ENCODE results near the gene CYB5R3.
"Not testable (repeated sequence)": the region's sequence is repeated elsewhere in the genome, so short reads cannot be mapped to it uniquely, and the experiment has no call there.

Gene CYB5R3

DNA sequence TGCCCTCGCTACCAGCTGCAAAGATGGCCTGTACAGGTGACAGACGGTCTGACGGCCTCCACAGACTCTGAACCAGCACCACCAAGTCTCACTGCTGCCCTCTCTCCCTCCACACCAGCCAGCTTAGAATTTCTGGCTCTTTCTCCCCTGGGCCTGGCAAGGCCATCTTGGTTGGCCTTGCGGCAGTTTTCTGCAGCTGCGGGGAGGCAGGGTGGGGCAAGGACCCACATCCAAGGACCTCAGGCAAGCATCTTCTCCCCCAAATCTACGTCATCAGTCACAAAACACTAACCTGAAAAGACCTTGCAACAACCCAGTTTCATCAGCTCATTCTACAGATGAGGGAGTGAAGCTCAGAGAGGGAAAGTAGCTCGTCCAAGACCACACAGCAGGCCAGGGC lies 22.8 kb downstream of the CYB5R3 start:
- DNase-seq (ENCODE audit: extremely low read depth in 1 of 2, low read depth in 1 of 2), result no peak

DNA sequence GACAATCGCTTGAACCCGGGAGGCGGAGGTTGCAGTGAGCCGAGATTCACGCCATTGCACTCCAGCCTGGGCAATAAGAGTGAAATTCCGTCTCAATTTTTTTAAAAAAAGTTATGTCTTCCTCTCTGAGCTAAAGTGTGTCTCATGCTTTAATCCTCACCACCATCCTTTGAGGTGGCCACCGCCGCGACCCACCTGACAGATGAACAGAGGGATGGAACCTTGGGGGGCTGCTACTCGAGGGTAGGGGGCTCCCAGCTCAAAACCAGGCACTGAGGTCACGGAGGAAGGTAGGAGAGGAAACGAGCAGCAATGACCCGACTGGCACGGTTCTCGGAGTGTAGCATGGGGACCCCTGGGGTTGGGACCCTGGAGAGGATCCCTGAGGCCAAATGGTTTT lies 23.8 kb downstream of the CYB5R3 start:
- no peak for DNase-seq (ENCODE audit: extremely low read depth in 1 of 2, low read depth in 1 of 2)

DNA sequence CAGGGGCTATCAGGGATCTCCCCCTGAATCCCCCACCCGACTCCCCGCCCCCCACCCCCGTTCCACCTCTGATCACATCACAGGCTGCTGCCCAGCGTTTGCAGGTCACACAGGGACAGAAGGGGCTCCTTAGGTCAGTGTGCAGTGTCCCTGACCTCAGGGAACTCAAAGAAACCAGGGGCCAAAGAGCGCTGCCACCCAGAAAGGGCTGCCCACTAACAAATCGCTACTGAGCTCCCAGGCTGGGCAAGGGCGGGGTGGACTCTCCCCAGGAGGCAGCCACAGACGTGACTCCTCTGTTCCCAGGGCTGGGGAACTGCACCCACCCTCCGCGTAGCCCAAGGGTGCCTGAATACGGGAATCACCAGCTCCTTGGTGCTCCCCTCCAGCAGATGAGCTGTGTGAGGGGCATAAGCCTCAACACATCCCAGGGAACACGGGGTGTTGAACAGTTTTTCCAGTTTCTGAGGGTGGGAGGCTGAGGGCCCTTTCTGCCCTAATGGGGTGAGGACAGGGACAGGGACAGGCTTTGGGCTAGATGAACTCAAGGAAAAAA lies 24.6 kb downstream of the CYB5R3 start:
- no peak for DNase-seq (ENCODE audit: extremely low read depth in 1 of 2, low read depth in 1 of 2)

DNA sequence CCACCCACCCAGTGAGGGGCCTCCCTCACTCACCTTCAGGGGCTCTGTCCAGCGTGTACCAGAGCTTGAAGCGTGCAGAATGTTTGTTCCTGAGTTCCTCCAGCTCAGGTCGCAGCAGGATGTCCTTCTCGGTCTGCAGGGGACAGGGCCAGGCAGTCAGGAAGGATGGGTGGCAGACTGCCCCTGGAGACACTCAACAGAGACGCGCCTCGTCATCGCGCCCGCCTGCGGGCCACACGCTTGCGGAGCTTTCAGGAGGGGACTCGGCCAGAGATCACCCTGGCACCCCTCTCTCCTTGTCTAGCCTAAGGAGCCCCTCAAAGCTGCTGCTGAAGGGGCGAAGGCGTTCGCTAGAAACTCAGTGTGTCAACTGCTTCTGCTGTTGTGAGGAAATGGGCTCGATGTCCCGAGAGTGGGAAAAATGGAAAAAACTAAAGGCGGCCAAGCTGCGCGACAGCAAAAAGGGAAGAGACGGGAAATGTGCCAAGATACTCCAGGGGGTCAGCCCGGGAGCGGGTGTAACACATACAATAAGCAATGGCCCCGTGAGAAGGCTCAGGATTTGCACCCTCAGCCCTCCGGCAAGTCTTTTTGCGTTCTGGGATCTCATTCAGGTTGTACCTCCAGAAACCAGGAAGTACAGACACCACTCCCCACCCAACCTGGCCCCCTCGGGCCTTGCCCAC lies 25.3 kb downstream of the CYB5R3 start:
- DNase-seq (ENCODE audit: extremely low read depth in 1 of 2, low read depth in 1 of 2), result no peak

DNA sequence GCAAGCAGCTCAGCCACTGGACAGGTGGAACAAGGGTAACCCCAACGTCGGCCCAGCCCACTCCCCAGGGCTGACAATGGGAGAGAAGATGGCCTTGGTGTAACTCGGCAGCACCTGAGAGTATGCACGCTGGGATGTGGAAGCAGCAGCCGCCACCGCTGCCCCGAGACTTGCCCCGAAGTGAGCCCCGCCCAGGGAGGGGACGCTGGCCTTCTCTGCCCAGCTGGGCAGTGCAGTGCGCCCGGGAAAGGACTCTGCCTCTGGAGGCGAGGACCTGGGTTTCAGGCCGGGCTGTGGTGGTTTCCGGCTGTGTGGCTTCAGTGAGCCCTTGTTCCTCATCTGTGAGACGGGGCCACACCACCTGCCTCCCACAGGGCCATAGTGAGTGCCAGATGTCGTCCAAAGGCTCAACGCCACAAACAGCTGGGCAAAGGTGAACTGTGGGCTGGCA lies 25.9 kb downstream of the CYB5R3 start:
- no peak for DNase-seq (ENCODE audit: extremely low read depth in 1 of 2, low read depth in 1 of 2)

DNA sequence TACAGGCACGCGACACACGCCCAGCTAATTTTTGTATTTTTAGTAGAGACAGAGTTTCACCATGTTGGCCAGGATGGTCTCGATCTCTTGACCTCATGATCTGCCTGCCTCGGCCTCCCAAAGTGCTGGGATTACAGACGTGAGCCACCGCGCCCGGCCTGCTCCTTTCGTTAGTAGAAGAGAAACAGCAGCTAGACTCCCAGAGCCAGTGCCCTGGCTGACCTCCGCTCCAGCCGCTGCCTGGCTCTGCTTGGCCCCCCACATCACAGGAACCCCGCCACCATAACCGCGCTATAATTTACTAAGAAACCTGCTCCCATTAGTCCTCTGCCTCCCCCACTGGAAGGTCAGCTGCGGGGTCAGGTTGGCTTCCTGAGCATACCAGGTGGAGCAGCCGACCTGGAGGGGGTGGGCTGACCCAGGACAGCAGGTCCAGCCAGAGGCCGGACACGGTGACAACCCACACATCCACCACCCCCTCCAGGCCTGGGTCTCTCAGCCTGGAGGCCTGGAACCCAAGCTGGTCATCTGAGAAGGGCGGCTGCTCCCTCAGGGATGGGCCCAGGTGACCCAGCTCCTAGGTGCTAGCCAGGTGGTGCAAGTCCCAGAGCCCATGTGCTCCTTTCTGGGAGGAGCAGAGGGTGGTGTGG lies 27.0 kb downstream of the CYB5R3 start:
- no peak for DNase-seq (ENCODE audit: extremely low read depth in 1 of 2, low read depth in 1 of 2)

DNA sequence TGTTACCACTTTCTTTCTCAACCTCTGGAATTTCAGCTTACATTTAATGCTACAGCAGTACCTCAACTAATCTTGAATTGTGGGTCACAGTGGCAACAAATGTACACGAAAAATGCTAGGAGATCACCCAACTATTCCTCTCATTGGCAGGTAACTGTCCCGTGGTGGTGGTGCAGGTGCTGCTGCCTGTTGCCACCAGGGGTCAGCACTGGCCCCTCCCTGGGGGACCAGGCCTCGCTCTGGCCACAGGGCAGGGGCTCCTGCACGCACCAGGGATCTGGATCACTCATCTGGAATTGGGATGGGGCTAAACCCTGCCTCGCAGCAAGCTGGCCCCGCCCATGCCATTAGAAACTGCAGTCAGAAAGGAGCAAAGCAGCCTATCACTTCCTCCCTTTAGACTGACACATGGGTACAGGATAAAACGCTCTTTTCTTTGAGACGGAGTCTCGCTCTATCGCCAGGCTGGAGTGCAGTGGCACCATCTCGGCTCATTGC lies 27.6 kb downstream of the CYB5R3 start:
- no peak for DNase-seq (ENCODE audit: extremely low read depth in 1 of 2, low read depth in 1 of 2)

DNA sequence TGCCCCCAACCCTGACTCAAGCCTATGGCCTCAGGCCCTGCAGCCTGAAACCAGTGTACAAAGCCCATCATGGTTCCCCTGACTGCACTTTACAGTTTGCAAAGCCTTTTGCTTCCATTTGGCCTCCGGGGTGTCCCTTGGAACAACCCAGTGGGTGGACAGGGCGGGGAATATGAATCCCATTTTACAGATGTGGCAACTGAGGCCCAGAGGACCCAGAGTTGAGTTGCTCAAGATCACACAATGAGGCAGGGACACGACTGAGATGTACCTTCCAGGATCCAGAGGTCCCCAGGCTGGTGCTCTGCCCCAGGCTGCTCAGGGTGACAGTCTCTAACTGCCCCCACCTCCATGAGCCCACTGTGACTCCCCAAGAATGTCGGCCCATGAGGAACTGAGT lies 29.1 kb downstream of the CYB5R3 start:
- DNase-seq (ENCODE audit: extremely low read depth in 1 of 2, low read depth in 1 of 2), result no peak

DNA sequence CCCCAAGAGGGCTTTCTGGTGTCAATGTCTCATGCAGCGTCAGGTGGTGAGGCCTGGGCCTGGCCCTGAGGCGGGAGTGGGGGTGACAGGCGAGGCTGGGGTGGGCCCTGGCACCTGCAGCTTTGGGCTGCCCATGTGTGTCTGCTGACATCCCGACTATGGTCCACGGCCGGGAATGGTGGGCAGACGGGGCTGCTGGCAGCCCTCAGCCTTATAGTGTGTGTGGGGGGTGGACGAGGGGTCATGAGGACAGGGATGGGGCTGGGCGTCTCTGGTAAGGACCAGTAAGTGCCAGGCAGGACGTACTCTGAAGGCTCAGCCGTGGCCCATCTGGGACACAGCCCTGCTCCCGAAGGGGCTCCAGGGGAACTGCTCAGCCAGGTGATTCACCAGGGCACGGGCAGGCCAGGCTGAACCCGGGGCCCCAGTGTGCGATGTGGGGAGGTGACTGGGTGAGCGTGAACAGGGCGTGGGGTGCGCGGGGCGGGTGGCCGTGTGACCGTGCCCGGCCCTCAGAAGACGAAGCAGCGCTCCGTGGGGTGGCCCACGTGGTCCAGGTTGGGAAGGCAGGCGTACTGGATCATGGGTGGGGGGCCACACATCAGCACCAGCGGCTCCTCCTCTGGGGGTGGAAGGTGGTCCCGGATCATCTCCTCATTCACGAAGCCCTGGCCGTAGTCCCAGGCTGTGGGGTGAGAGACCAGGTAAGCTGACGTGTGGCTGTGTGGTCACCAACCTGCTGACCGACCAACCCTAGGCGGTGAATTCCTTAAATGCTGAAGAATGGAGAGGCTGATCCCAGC lies 29.7 kb downstream of the CYB5R3 start:
- DNase-seq (ENCODE audit: extremely low read depth in 1 of 2, low read depth in 1 of 2), result no peak

DNA sequence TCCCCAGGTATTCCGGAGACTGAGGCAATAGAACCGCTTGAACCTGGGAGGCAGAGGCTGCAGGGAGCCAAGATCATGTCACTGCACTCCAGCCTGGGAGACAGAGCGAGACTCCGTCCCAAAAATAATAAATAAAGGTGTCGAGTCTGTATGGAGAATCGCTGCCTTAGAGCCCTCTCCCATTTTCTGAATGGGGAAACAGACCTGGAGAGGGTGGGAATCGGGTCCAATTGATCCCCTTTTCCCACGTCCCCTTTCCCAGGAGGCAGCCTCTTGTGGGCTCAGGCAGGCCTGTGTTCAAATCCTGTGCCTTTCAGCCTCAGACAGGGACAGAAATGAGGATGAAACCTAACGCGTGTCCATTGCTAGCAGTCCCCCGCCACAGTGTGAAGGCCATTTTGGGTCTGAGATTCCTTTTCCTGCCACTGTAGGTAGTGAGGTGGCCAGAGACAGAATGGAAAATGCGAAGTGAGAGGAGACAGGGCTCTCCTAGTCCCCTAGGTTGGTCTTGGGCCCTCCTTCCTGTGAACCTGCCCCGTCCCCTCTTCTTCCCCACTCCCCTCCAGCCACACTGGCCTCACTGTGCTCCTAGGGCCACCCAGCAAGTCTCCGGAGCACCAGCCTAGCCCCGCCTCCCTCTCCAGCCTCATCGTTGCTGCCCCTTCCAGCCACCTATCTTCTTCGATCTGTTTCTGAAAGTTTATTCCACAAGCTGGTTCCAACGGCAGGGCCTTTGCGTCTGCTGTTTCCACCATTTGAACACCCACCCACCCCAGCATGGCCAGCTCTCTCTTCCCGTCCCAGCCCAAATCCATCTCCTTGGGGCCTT lies 31.8 kb downstream of the CYB5R3 start:
- DNase-seq (ENCODE audit: extremely low read depth in 1 of 2, low read depth in 1 of 2), result no peak

DNA sequence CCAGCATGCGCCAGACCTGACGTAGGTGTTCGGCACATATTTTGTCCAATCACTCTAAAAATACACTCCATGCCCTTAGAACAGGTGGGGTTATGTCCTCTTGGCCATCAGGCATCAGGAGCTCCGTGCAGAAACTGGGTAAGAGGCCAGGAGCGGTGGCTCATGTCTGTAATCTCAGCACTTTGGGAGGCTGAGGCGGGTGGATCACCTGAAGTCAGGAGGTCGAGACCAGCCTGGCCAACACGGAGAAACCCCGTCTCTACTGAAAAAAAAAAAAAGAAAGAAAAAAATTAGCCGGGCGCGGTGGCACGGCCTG lies 33.4 kb downstream of the CYB5R3 start:
- not testable (repeated sequence) for DNase-seq (ENCODE audit: extremely low read depth in 1 of 2, low read depth in 1 of 2)

DNA sequence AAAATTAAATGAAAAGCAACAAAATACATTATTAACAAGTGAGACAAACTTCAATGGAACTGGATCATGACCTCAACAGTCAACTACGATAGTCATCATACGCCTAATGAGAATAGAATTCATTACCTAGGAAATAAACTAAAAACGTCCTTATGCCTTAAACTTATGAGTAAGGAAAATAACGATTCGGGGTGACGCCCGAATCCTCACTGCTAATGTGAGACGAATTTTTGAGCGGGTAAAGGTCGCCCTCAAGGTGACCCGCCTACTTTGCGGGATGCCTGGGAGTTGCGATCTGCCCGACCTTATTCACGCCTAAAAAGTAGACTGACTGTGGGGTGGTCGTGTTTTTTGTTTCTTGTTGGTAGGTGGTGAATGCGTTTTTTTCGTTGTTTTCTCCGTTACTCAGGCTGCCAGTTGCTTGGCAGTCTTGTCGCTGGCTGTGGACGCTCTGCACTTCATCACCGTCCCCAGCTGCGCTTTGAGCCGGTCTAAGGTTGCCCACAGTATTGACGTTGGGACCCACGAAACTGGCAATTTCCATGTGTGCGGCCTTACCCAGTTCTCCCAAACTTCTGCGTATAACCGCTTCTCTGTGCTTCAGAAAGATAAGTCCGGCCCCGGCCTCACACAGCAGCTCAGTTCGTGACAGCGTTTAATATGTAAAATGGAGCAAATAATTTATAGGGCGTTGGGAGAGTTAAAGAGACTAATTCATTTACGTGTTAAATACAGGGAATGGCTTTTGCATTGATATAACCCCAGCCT lies 33.9 kb downstream of the CYB5R3 start:
- peak; percentile 72 to 92 for DNase-seq (ENCODE audit: extremely low read depth in 1 of 2, low read depth in 1 of 2)

DNA sequence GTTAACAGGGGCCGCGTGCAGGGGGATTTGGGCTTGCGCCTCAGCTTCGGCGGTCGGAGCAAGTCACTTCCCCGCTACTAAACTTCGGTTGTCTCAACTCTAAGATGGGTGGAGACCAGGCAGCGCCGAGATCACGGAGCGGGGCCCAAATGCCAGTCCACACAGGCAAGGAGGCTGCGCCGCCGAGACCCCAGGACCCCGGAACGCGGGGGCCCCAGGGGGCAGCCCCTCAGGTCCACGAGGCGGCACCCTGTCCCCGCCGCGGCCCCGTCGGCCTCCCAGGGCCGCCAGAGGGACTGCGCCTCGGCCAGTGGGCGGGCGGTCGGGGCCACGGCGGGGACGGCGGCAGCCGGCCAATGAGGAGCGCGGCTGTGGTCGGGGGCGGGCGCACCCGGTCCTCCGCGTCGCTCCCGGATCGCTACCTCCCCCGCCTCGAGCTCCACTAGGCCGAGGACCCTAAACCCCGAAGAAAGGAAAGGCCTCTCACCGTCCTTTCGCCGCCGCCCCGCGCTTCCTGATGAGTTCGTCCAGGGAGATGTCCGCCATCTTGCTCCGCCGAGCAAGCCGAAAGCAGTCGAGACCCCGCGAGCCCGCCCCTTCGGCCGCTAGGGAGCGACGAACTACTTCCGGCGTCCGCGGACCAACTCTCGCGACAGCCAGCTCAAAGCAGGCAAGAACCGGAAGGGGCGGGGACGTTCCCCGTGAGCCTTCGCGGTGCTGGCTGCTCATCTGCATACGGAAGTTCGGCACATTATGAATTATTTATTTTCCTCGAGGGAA lies 34.7 kb downstream of the CYB5R3 start, which contains the start of gene POLDIP3:
TSS of gene POLDIP3 (minus strand) at position 572 of the 780 bp plus-strand sequence. CDS start at position 546, 26 bp downstream.
- DNase-seq (ENCODE audit: extremely low read depth in 1 of 2, low read depth in 1 of 2), result peak; percentile 98

DNA sequence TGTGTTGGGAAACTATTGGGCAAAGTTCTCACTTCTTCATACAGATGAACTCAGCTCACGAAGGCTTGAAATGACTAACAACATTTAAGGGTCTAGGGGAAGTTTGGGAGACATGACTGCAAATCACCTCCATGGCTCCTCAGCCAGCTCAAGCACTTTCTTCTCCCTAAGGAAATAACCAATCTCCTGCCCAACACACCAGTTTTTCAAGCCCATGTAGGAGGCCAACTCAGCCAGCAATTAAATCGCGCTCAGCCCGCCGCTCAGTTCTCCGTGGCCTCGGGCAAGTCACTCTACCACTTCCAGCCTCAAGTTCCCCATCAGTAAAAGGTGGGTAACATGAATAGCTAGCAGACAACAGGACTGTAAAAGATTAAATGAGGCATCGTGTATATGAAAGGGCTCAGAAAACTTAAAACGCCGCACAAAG lies 35.3 kb downstream of the CYB5R3 start:
- DNase-seq (ENCODE audit: extremely low read depth in 1 of 2, low read depth in 1 of 2), result no peak

DNA sequence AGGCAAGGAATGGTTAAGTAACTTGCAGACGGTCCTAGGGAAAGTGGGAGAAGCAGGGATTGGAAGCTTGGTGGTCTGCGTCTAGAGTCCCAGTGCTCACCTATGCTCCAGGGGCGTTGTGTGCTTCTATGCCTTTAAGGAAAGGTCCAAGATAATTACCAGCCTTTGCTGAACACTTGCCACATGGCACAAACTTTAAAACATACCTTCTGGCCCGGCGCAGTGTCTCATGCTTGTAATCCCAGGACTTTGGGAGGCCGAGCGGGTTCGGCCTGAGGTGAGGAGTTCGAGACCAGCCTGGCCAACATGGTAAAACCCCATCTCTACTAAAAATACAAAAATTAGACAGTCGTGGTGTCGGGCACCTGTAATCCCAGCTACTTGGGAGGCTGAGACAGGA lies 36.9 kb downstream of the CYB5R3 start:
- no peak for DNase-seq (ENCODE audit: extremely low read depth in 1 of 2, low read depth in 1 of 2)

DNA sequence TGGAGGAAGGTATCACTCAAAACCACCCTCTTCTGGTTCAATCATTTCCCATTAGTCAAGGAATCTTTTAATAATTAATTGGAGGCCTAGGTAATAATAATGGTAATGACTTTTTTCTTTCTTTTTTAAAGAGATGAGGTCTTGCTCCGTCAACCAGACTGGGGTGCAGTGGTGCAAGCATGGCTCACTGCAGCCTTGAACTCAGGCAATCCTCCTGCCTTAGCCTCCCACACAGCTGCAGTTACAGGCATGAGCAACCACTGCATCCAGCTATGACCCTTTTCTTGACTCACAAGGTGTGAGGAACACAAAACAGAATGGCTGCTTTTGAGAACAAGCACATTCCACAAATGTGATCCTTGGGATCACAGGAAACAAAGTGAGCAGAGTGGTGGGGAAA lies 38.1 kb downstream of the CYB5R3 start:
- DNase-seq (ENCODE audit: extremely low read depth in 1 of 2, low read depth in 1 of 2), result no peak

DNA sequence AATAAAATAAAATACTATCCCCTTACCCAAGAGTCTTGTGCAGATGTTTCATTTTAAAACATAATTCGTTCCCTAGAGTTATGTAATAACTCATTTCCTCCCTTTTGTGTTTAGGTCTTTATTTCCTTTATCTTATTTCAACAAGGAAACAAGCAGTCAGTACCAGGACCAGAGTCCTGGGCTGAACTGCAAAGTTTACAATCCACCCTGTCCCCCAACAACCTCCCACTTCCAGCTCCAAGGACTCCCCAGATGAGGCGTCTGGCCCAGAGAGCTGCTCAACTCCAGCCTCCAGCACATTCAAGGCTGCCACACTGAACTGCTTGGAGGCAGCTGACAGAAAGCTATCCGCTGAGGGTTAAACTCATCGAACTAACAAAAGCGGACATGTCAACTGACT lies 39.0 kb downstream of the CYB5R3 start:
- no peak for DNase-seq (ENCODE audit: extremely low read depth in 1 of 2, low read depth in 1 of 2)

DNA sequence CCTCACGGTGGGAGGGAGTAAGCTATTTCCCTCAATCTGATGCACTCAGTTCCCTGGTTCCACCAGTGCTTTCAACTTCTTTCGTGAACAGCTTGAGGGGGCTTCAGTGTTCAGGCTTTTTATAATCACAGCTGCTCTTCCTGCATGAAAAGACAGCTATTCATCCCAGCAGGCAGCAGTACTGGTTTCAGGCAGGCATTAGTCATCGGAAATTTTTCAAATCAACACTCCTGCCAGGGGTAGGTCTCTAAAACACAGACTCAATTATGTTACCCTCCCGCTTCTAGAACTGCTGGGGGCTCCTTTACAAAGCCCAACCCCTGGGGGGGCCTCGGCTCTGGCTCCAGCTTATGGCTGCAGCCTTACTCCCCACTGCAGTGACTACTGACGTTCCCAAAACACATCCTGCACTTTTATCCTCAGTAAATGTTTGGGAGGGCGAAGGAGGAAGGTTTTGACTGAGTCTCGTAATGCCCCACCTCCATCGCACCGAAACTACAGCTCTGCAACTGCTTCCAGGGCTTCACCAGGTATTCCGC lies 40.3 kb downstream of the CYB5R3 start:
- no peak for DNase-seq (ENCODE audit: extremely low read depth in 1 of 2, low read depth in 1 of 2)

Measured in stimulated activated CD8-positive, alpha-beta memory T cell treated with anti-CD3 and anti-CD28 coated beads, Interleukin-7, amount 100 ng/mL, for 48 hours (primary cell).